ENCODE measurements around the gene MAPKBP1.

The MAPKBP1 gene

DNA sequence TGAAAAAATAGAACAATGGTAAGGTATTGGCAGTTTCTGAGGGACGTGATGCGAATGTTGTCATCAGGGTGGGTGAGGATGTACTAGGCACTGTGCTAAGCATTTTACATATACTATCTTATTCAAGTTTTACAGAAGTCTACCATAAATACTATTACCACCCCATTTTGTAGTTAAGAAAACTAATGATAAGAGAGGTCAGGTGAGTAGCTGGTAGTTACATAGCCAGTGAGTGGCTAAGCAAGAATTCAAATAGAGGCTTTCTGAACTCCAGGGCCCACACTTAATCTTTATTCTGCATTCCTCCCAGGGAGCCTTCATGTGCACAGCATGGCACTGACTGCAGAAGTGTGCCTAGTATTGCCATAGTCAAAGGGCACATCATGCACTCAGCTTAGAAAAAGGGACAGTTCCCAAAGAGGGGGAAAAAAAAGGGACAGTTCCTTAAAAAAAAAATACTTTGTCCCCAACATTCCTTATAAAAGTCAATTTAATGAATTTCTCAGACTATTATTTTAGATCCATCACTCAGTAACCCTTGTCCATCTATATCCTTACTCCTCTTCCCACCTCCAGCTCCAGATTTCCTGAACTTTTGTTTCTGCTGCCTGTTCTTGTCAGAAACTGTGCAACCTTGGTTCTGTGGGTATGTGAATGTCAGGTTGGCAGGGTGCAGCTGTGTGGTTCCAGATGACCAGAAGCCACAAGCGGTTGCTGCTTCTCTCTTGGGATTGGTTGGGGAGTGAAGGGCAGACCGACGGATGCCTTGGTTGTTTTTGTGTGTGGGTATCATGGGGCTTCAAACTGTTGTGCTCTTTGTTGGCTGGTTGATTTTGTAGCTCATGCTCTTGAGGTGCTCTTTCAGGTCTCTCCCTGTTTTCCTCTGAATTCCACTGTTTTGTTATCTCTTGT lies 8.3 kb downstream of the MAPKBP1 start:
- DNase-seq: no peak

DNA sequence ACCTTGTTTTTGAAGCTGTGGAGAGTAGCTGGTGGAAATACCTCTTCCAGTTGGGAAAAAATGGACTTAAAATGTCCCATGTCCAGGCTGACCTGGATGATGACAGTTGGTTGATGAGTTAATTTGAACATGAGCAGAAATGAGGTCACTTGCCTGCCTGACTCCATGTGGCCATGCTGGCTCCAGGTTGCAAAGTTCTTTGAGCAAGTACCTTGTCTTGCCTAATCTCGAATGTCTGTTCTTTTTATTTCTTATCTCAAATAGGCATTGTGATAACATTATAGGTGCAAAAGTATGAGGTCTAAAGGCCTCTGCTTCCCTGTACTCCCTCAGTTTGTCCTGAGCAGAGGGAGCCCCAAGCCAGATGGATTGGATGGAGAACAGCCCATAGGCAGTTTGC lies 9.0 kb downstream of the MAPKBP1 start:
- DNase-seq: no peak

DNA sequence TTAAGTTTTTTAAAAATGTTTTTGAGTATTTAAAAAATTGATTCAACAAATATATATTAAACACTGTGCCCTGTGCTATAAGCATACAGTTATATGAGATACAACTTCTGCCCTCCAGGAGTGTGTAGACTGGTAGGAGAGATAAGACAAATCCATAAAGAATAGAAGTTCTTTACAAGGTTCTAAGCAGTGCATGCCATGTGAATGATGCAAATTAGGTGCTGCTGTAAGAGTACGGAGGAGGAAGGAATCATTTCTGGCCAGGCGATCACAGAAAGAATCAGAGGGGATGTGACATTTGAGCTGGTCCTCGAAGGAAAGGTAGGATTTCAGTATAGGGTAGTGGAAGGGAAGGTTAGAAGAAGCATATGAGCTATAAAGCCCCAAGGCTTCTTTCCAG lies 14.0 kb downstream of the MAPKBP1 start:
- DNase-seq: no peak

DNA sequence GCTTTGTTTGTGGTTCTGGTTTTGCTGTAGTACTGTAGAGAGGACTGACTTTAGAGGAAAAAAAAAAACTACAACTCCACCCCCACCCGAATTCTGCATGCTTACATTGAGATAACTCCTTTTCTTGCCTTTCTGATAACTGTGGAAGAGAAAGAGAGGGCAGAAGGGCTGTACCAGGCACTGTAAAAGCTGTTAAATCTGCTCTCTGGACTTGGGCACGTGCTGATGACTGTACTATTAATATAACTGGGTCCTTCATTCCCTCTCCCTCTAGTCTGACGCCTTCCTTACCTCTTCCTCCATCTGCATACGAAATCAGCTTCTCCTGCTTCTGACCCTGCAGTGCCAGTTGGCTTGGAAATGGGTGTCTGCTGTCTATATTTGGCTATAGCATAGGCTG lies 15.0 kb downstream of the MAPKBP1 start:
- DNase-seq: no peak

DNA sequence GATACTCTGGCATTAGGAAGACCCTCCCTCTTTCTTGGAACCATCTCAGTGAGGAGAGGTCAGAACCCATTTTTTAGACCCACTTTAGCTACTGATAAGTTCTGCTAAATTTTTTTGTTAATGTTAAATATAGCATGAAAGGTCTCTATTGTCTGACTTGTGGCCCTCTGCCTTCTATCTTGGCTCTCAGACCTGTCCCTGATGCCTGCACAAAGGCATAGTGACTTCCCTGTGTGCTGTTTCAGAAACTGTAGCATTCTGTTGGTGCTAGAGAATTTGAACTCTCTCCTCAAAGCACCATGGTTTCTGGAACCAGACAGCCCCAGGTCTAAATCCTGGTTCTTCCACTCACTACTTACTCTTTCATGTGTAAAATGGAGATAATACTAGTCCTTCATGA lies 15.4 kb downstream of the MAPKBP1 start:
- no peak for DNase-seq

DNA sequence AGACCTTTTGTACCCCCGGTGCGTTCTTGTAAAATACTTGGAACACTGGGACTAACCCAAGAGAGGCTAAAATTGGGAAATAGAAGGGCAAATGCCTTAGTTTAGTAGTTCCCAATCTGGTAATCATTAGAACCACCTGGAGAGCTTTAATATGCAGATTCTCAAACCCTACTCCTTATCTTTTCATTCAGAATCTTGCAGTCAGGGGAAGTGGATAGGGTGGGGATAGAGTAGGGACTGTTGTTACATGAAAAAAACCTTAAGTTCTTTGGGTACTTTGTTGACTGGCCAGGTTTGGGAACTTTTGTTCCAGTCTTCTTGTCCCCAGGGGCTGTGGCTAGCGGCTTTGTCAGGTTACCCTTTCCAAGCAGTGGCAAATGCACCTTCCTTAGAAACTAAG lies 15.9 kb downstream of the MAPKBP1 start:
- DNase-seq: no peak

DNA sequence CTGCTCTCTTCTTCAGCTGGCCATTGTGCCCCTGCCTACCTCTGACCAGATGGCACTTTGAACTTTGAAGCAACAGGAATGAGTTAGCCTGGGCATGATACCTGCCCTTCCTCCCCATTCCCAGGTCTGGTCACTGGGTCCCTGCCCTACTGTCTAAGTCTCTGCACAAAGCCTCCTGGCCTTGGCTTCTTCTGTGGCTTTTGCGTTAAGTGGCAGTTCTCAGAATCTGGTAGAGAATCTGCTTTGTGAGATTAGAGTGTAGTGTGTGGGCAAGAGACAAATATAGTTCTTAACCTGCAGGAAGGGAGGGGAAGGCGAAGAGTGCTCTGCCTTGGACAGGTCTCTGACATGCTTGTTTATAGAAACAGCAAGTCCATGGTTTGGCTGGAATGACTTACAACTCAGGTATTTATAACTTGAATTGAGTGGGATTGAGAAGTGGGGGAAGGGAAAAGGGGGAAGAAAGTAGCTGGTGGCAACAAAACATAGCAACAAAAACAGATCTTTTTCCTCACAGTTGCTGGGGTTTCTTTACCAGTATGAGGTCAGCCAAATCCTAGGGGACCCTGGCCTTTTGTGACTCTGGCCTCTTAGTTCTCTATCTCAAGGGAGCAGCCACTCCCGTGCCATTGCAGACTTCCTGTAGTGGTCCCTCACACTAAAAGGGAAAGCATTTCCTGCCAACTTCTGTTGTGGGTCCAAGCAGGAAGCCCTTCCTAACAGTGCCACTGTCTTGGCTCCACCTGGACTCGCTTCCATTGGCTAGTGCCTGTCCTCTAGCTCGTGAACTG lies 16.7 kb downstream of the MAPKBP1 start:
- DNase-seq: peak; percentile 56

DNA sequence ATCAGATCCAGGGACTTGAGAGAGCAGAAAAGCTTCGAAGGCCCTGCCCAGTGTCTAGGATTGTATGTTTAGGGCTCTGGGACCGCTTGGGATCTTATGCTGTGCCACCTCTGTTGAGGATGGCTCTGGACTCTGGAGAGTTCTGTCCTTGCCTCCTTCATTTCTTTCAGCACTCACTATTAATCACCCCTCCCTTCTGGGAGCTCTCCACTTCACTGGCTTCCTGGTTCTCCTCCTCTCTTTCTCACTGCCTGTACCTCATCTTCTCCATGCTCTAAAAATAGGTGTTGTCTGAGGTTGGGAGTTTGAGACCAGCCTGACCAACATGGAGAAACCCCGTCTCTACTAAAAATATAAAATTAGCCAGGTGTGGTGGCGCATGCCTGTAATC lies 17.3 kb downstream of the MAPKBP1 start:
- DNase-seq: no peak

DNA sequence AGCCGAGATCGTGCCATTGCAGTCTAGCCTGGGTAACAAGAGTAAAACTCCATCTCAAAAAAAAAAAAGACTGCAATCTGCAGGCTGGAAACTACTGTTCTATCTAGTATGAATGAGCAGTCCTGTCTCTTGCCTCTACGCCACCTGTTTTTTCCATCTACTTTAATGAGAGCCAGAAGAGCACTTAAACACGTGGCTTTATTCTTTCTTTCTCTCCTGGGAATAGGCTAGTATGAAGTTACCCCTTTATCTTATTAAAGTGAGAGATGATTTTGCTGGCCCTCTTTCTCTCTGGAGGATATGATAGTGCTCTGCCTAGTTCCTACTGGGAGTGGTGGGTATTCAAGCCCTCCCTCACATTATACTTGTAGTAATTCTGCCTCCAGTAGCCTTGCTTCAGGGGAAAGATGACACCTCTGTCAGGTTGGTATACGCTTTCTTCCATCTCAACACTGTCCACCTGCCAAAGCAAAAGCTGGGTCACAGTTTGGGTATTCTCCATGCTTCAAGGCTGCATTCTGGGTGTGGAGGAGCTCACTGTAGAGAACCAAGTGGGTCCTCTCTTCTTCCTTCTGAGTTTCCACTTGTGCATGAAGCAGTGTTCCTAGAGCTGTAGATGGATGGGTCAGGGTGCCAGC lies 17.8 kb downstream of the MAPKBP1 start:
- DNase-seq: no peak

DNA sequence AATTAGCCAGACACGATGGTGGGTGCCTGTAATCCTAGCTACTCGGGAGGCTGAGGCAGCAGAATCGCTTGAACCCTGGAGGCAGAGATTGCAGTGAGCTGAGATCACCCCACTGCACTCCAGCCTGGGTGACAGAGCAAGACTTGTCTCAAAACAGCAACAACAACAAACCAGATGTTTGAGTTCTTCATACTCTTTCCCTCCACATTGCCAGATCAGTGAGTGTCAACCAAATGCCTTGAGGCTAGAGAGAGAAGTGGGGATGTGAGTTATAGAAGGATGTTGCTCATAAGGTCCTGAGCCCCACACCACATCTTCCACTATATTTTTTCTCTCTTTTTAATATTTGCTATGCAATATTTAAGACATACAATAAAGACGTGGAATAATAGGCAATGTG lies 19.8 kb downstream of the MAPKBP1 start:
- no peak for DNase-seq

DNA sequence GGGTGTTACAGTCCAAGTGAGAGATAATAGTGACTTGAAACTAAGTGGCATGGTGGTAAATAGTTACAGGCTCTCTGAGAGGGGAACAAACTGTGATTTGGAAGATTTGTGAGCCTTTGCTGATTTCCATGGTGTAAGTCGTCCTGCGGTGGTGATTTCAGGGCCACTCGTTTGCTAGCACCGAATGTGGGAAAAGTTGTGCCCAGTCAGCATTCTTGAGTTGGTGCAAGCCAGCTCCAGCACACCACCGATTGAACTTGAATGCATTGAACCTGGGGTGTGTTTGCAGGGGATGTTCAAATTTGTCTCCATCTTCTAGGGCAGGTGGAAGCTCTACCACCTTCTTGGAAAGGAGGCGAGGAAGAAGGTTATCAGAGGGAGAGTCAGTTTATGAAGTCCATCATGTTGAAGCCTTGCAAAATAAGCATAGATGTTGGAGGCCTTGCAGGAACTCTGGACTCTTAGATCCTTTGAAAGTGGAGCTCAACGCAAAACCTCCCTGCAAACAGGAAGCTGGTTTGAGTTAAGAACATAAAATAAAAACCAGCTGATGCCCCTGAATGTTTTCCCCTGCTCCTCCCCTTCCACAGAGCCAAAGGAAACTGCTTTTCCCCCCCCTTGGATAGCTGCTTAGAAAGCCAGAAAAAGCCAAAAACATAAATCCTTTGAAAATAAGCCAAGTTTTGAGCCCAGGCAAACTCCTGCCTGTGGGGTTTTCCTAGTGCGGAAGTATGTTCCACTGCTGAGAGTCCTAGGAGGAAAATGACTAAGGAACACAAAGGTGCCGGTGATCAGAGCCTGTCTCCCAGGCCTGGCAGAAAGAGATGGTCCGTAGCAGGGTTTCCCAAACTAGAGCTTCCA lies 21.9 kb downstream of the MAPKBP1 start:
- DNase-seq: no peak

DNA sequence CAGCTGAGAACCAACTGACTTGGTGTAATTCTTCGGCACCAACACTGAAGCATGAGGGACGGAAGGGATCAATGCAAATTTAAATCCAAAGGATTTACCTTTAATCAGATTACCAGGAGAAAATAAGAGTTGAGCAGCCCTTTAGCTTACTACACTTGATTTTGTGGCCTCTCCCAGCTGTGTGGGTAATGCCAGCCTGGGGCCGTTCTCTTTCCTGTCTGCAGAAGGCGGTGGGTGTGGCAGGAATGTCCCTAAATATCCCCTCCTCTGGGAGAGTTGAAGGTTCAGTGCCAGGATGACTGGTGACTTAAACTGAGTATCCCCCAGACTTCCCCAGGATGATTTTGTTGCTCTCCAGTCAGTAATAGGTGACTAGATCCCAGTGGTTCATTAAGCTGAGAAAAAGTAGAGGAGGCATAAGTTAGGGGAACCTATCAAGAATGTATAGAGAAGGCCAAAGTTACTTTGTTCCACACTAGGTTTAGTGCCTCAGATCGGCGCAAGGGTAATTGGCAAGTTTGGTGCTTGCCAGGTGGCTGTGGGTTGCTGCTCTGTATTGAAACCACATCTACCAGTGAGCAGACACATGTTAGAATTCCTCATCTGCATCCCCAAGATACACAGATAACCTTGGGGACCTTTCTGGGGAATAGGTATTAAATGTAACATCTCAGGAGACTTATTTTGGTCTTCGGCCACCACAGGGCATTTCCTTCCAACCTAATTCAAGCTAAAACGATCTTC lies 23.1 kb downstream of the MAPKBP1 start:
- no peak for DNase-seq

DNA sequence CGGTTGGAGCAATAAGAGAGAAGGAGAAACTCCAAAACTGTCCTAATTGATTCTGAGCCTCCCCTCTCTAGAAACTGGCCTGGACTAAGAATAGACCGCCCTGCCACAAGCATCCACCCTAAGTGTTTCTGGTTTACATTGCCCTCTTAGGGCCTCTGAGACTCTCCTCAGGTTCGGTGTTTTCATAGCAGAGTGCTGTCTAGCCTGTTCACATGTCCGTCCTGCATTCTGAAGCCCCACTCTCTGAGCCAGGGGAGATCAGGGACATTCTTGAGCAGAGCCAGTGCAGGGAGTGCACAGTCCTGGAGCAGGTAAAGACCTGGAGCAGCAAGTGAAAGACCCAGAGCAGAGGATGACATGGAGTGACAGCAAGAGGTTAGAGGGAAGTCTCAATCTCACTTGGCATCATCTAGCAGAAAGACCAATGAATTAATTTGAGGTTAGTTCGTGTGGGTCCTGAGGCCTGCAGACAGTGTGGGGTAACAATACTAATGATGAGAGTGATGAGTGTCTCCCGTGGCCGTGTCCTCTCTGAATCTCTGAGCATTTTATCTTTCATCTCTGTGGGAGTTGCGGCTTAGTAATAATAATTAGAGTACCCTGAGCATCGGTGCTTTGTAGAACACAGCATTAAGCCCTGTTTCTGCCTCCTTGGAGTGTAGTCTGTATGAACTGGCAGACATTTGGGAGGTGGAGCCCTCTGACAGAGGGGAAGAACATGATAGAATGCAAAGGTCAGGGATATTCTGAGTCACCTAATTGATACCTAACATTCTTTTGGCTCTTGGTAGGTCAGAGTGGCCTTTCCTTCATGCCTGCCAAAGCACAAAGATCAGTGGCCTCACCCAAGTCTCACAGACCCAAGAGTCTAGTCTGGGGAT lies 24.6 kb downstream of the MAPKBP1 start:
- DNase-seq: no peak

DNA sequence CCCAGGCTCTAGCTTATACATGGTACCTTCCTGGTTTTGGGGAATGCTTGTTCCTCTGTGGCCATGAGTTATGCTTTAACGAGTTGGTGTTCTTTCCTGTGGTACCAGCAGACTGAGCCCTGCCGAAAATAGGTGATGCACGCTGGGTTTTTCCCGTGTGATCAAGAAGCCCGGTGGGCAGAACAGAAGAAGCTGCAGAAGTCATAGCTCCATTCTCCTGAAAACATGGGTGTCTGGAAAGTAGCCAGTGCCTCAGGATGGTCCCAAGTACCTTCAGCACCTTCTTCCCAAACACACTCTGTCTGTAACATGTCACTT lies 25.2 kb downstream of the MAPKBP1 start:
- DNase-seq: no peak

DNA sequence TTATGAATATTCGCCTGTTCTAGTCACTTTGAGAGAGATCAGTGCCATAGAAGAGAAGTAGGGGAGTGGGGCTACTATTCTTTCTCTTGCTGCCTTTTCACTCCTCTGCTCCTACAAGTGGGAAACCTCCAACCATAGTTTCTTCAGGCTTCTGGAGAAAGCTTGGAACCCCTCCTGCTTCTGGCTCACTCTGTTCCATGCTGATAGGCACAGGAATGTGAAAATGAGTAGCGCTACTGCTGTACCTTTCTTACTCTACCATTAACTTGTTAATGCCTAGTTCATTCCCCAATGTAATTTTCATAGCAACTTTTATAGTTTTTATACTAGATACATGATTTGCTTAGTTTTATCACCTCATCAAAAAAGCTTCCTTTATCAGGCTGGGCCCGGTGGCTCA lies 26.9 kb downstream of the MAPKBP1 start:
- DNase-seq: no peak

DNA sequence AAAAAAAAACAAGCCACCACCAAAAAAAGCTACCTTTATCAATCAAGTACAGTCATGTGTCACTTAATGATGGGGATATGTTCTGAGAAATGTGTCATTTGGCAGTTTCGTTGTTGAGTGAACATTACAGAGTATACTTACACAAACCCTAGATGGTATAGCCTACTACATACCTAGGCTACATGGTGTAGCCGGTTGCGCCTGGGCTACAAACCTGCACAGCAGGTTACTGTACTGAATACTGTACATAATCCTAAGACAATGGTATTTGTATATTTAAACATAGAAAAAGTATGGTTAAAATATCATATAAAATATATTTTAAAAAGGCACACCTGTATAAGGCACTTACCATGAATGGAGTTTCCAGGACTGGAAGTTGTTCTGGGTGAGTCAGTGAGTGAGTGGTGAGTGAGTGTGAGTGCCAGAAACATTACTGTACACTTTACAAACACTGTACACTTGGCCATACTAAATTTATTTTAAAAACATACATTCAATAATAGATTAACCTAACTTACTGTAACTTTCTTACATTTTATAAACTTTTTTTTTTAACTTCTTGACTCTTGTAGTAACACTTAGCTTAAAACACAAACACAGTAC lies 27.7 kb downstream of the MAPKBP1 start:
- no peak for DNase-seq

DNA sequence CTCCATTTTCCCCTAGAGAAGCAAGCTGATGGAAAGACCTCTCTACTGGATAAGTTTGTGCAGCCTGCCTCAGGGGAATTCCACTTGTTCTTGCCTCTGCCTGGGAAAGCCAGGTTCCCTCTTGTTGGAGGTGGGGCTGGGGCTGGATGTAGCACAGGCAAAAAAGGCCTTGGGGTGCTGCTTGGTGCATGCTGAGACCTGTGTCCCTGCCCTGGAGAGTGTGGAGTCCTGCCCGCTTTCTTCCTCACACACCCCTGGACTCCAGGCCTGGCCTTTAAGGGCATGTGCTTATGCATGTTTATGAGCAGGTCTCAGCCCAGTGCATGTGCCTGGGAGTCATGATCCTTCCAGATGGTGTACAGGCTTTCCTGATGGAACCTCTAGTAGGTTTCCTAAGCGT lies 30.1 kb downstream of the MAPKBP1 start:
- no peak for DNase-seq

DNA sequence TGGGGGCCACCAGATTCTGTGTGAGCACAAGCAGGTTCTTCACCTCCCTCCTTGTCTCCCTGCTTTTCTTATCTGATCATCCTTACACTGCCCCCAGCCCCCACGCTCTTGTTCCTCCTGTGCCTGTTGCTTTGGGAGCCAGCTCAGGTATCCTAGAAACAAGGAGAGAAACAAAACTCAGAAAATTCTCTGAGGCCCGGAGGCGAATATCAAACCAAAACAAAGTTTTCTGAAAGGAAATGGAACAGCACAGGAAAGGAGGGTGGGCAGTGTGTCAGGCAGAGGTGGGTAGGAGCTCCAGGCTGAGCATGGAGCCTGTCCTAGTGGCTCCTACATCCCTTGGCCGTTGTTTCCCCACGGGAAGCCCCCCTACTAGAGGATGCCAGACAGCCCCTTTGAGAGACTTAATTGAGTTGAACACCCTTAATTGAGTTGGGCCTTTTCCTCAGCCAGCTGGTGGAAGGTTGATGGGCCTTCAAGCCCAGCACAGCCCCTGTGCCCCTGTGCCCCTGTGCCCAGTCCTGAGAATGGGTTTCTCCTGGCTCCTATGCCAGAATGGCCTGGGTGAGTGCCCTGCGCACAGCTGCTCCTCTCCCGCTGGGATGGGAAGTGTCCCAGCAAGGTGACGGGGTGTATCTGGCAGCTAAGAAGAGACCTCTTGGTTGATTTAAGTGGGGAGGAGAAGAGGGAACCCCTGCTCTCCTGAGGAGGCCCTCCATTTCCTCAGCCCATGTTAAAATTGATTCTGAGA lies 30.8 kb downstream of the MAPKBP1 start:
- no peak for DNase-seq

DNA sequence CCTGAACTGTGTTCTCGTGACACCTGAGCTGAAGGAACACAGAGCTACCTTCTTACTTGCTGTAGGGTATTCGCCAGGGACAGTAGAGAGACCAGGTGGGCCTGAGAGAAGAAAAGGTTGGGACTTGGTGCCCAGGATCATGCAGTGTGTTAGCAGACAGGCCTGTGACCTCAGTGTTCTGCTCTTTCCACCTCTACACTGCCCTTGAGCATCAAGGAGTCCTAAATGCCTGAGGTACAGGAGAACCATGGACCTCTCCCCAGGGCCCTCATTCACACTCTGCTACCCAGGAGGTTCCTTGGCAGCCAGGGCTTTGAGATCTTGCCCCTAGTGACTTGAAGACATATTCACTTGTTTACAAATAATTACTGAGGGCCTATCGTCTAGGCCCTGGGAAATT lies 31.4 kb downstream of the MAPKBP1 start:
- DNase-seq: no peak
